ENCODE data around the gene FMN2. TPM values are rescaled to one million over a fixed set of nuclear protein-coding genes. Genes with fewer than 3 reads are reported as not detected.
A peak's percentile ranks its signal among the peaks of the same experiment; 100 is the strongest.
"Not testable (repeated sequence)": the region's sequence is repeated elsewhere in the genome, so short reads cannot be mapped to it uniquely, and the experiment has no call there.

The FMN2 gene
- polyA plus RNA-seq, 10 donors = 0.36 to 1.2 (median 0.75) TPM

DNA sequence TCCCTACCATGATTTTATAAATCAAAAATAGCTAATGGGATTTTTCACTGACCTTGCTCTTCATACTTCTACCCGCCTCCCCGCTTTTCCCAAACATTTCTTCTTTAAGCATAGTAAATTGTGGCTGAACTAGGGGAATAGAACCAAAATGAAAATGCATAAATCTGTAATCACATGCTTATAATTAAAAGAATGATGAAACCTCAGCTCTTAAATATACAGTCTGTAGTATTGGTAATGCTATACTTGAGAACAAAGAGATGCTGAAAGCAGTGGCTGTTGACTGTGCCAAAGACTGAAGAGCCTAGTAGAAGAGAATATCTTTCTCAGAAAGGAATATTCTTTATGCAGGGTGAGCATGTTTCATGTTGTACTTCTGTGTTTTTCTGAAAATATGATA lies 271.1 kb downstream of the FMN2 start:
- no peak for DNase-seq

DNA sequence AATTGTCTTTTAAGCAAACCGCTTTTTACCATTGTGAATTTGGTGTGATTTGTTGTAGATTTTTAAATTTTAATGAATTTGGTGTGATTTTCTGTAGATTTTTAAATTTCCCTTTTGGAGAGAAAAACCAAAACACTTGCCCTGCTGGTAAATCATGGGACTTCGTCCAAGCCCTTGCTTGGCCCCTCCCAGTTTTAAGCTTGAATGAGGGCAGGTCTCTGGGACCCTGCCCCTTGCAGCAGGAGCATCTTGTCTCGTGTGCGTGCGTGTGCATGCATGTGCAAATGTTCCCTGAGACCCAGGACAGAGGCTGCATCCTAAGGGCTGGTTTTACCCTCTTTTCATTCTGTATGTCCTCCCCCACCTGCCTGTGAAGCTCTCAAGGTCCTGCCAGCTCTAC lies 271.6 kb downstream of the FMN2 start:
- no peak for DNase-seq

DNA sequence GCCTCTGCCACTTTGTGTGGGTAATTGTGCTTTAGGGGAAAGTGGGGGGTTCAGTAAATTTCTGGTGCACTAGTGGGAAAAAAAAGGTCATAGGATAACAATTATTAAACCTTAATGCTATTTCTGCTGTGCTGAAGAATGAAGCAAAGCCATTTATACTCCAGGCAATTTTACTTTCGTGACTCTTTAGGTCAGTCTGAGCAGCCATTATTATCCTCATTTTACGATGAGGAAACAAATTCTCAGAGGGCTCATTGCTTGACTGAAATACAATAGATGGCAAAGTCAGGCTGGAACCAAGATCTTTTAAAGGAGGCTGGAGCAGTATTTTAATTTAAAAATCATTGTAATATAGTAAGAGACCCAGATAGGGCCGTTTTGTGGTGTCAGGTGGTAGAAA lies 272.2 kb downstream of the FMN2 start:
- DNase-seq = no peak

DNA sequence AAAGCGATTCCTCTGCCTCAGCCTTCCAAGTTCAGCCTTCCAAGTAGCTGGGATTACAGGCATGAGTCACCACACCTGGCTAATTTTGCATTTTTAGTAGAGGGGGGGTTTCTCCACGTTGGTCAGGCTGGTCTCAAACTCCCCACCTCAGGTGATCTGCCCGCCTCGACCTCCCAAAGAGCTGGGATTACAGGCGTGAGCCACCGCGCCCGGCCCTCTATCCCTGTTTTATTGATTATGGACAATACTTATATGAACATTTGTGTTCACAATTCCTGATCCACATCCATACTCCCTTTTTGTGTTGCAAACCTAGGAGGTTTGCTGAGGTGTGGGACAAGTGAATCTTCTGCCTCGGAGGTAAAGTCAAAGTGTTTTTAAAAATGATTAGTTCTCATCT lies 275.0 kb downstream of the FMN2 start:
- no peak for DNase-seq

DNA sequence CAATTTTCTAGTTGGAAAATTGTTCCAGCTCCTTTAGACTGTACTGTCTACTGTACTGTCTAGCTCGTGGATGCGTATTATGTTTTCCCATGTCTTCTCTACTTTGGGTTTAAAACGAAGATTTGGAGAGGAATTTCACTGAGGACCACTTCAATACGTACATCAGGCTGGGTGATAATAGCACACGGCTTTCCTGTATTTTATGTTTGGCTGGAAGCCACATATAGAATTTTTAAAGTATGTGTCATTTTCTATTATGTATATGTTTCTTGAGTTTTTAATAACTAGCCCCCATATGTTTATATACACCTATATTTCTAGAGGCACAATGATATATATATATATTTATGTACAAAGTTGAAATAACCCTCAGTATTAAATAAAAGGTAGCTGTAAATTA lies 293.9 kb downstream of the FMN2 start:
- DNase-seq = no peak

DNA sequence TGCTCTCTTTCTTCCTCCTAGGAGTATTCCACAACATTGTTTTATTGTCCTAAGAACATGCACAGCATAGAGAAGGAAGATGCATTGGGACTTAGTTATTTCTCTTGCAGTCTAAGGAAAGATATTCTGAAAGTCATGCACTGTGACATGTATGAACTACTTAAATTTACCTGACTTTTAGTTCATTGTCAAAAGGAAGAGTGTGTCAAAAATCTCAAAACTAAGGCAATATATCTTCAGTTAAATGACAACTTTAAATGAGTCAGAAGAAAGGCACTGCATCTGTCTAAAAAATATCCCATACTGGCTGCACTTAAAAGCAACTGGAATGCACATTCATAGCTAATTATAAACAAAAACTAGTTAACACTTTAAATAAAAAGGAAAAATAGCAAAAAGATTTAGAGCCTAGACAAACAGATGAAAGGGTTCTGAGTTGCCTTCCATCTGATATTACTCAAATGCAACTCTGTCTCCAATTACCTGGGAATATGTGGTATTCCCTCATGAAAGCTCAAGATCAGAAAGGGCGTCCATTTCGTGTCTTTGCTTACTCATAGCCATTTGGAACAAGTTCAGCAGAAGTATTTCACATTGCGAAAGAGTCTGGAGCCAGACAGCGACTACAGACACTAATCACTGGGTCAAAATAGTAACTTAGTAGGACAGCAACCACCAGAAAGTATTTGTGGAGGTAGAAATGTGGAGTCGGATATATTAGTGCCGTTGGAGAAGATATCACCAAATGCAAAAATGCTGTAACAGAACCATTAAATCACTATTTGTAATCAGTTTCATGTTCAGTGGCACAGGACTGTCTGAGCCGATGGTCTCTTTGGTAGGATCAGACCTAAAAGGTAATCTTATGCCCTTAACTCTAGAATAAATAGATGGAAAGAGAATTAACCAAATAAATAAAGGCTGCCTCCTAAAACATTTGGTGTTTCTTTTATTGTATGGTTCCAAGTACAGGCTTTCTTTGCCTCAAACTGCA lies 294.6 kb downstream of the FMN2 start:
- DNase-seq = peak in 2 of 3 donors; percentile 18 to 93

DNA sequence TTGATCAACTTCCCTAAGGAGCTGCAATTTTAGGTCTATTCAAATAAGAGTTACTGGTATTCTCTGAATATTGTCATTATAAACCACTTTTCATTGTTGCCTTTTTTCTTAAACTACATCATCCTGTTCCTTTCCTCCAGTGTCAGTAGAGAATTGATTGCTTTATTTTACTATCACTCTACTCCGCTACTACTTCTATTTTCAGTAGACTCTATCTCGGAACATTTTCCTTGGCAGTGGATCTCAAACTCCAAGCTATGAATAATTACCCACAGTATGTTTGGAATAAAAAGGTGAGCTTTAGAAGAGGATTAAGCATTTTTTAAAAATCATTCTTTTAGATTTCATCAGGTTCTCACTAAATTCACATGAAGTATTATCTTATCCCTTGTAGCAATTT lies 295.4 kb downstream of the FMN2 start:
- DNase-seq = no peak

DNA sequence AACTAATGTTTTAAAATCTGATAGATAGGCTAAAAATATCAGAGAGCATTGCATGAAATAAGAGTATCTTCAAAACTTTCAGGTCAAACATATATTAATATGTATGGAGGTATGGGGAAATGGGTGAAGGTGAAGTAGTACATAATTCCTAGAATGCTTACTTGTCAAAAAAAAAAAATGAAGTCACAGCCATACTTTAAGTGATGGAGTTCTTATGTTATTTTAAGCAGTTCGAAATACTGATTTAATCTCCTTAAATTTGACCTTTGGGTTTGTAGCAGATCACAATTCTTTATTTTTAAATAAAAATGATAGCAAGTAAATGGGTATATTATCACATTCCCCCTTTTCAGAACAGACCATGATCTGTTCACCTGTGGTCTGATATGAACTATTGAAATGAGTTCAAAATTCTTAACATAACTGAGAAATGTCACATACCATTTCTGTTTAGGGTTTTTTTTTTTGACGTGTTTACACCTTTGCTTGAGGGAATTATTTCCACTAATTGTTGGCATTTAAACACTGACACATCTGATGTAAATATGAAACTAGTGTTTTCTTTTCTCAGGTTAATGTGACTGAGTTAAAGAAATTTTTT lies 300.1 kb downstream of the FMN2 start:
- DNase-seq = no peak

DNA sequence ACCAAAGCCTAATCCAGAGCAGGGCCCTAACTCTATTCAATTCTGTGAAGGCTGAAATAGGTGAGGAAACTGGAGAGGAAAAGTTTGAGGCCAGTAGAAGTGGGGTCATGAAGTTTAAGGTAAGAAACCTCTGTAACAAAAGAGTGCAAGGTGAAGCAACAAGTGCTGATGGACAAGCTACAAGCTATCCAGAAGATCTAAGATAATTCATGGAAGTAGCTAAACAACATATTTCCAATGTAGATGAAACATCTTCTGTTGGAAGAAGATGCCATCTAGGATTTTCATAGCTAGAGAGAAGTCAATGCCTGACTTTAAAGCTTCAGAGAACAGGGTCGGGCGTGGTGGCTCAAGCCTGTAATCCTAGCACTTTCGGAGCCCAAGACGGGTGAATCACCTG lies 302.7 kb downstream of the FMN2 start:
- DNase-seq = no peak

DNA sequence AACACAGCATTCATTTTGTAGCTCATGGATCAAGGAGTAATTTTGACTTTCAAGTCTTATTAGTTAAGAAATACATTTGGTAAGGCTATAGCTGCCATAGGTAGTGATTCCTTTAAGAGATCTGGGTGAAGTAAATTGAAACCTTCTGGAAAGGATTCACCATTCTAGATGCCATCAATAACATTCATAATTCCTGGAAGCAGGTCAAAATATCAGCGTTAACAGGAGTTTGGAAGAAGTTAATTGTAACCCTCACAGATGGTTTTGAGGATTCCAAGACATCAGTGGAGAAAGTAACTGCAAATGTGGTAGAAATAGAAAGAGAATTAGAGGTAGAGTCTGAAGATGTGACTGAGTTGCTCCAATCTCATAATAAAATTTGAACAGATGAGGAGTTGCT lies 303.7 kb downstream of the FMN2 start:
- DNase-seq = no peak

DNA sequence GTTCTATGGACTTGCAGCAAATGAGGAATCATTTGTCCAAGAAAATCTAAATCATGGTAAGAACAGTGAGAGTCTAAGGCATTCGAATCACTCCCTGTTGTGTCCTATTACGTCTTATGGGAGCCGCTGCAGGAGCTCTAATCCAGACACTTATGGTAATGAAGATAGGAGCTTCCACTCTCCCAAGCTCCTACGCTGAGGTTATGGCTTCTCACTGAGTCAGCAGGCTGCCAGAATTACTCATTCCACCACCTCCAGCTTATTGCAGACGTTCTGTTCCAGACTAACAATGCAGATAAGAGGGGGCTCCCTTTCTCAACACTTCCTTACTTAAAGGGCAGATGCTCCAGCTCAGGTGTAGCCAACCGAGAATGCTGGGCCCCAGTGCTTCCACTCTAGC lies 307.7 kb downstream of the FMN2 start:
- DNase-seq = peak in 2 of 3 donors; percentile 27 to 83

DNA sequence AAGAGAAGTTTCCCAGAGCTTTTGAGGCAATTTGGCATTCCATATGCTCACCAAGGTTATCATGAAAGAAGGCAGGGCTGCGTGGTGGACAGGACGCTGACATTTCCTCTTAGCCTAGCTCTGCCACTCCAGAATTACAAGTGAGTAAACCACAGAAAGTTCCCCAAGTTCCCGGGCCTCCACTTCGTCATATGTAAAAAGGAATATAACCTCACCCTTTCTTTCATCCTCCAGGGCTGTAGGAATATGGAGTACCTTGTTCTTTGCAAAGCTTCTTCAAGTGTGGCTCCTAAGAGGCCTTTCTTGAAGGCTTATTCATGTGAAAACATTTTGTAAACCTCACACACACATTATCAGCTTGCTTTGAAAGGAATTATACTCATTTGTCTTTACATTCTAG lies 310.0 kb downstream of the FMN2 start:
- DNase-seq = no peak

DNA sequence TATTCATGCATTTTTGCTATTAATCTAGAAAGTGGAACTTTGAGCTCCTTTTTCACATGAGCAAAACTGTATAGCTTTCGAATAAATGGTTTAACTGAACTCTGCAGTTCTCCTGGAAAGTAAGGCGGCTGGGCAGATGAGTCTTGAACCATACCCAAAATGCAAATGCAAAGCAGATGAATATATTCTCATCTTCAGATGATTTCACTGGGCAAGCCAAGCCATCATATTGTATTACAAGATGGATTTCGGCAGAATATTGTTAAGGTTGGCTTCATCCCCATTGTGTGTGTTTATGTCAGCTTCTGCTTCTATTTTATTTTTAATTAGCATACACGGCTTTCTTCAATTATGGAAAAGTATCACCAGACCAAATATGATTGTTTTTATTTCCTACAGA lies 310.6 kb downstream of the FMN2 start:
- DNase-seq = peak in 2 of 3 donors; percentile 77 to 86

DNA sequence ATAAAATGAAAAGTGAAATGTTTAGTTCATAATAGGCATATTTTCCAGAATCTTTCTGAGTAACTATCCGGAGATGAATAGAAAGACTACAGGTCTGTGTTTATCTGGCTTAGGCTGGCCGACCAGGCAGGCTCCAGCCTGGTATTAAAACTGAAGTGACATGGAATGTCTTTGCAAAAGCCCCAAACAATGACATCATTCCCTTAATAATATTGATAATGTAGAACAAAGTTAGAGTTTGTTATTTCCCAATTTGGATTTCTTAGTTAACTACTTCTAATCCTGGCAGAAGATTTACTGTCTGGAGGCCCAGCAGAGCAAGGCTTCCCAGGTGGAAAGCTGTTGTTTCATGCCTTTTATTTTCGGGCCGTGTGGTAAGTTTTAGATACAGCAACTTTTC lies 312.6 kb downstream of the FMN2 start:
- DNase-seq = peak in 1 of 3 donors; percentile 36

DNA sequence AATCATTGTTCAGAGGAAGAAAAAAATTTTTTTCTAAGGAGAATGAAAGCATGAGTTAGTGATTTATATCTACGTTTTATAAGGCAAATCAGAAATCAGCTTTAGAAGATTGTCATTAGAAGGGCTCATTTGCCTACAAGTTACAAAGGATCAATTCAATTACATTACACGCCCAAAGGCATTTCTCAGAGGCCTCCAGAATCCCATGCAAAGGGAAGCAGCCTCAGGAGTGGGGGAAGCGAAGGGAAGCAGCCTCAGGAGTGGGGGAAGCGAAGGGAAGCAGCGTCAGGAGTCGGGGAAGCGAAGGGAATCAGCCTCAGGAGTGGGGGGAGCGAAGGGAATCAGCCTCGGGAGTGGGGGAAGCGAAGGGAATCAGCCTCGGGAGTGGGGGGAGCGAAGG lies 314.1 kb downstream of the FMN2 start:
- DNase-seq = no peak

DNA sequence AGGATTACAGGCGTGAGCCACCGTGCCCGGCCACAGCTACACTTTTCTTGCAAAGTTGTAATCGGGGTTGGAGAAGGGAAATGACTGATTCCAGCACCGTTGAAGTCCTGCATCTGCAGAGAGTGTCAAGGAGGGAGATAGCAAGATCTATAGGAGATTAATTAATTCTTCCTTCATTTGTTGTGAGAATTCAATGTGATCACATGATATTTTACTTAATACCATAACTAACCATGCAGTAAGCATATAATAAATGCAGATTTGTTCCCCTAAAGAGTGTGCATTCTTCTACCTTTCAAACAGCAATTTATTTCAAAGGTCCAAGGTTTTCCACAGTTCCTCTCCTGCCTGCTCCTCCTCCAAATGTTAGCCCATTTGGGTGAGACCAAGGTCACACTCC lies 315.7 kb downstream of the FMN2 start:
- DNase-seq = no peak

DNA sequence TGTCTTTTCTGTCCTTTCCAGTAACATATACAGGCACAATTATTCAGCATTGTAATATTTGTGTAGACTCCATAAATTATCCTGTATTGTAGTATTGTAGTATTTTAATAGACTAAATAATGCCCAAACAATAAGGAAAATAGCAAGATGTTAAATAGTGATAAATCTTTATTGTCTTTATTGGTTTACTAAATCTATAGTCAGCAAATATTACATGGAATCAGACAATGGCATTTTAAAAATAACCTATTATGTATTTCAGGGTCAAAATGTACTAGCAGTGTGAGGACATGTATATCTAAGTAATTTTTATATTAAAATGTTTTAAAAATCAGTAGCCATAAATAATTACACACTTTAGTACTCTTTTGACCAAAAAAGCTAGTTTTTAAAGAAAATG lies 317.9 kb downstream of the FMN2 start:
- DNase-seq = no peak

DNA sequence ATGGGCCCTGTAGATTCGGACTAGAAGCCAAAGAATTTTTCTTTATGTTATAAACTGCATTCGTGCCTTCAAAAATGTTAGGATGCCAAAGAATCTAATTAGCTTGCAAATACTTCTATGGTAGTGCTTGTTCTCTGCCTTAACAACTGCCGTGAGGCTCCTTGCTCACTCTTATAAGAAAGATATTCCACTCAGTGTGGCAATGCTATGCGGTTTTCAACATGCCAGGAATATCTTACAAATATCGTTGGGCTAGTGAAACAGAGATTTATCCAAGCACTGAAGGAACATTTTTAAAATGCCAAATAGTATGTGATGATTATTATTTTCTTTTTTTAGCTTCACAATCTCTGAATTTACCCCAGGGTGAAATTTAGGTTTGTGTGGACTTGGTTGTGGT lies 322.0 kb downstream of the FMN2 start:
- no peak for DNase-seq

DNA sequence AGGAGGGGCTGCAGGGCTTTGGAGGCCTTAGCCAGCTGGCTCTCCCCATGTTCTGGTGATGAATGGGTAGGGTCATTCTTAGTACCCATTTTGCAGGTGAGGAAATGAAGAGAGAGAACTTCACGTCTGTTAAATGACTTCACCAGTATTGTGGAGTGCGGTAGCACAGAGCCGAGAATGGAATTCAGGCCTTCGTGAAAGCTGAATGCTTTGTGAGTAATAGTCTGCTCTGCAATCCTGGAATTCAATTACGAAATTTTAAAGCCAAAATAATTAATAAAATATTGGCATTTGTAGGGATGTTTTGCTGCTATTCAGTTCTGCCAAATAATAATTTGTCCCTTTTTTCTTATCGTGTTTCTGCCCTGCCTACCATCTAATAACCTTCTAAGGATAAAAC lies 322.6 kb downstream of the FMN2 start:
- DNase-seq = peak in 1 of 3 donors; percentile 69

DNA sequence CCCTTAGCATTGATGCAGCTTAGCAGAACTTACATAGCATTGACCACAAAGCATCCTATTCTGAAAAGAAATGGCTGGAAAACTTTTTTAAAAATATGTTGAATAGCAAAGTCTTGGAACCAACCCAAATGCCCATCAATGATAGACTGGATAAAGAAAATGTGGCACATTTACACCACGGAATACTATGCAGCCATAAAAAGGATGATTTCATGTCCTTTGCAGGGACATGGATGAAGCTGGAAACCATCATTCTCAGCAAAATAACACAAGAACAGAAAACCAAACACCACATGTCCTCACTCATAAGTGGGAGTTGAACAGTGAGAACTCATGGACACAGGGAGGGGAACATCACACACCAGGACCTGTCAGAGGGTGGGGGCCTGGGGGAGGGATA lies 323.3 kb downstream of the FMN2 start:
- DNase-seq = not testable (repeated sequence)

DNA sequence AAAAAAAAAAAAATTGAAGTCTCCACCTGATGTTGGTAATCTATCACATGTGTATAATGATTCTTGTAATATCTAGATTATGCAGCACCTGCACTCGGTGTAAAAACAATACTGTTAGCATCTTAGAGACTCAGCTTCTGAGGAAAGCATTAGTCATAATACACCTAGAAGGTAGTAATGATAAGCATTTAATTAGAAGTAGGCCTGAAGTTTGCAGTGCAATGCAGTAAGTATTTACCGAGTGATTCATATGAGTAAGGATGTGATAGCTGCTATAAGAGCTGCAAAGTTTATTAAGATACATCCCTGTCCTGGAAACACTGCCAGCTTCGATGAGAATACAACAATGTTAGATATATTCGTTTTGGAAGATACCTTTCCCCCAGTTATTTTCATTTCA lies 323.8 kb downstream of the FMN2 start:
- DNase-seq = no peak

DNA sequence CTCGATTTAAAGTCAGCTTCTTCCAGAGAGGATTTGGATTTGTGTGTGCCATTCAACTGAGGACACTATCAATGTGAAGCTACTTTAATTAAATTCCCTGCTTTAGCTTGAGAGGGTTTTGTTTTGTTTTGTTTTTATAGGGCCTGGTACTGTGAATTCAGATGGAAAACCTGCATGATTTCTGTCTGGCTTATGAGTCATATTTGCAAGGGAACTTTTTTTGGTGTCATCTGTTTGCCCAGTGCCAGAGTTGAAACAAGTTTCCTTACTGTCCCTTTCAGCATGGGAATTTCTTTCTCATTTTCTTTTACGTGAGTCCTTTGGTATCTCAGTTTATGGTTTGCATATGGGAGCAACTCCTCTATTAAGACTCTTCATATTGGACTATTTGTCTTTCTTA lies 325.6 kb downstream of the FMN2 start:
- no peak for DNase-seq

DNA sequence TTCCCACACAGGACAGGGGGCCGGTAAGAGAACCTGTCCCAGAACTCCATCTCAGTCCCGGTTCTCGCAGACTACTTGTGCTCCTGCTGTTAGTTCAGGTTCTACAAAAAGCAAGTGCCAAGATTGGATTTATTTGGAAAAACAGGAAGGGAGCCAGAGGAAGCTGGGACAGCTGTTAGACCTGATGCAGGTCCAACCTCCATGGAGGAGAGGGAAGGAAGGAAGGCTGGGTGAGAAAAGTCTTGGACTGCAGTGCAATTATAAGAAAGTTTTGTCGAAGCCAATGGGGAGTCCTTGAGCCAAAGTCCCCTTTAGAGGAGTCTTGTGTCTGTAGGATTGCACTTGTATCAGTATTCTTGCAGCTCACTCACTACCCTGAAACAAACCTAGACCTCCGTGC lies 329.1 kb downstream of the FMN2 start:
- DNase-seq = peak in 2 of 3 donors; percentile 36 to 76

Data from muscle of back (tissue), 11 donors.